ENCODE results near the gene PSAT1. TPM values are rescaled to one million over a fixed set of nuclear protein-coding genes. Genes with fewer than 3 reads are reported as not detected.
A peak's percentile ranks its signal among the peaks of the same experiment; 100 is the strongest.

The PSAT1 gene
- total and polyA plus RNA-seq, 2 of the 4 experiments (the other 2 are of a cell fraction), result 77.2 to 88.4 TPM

DNA sequence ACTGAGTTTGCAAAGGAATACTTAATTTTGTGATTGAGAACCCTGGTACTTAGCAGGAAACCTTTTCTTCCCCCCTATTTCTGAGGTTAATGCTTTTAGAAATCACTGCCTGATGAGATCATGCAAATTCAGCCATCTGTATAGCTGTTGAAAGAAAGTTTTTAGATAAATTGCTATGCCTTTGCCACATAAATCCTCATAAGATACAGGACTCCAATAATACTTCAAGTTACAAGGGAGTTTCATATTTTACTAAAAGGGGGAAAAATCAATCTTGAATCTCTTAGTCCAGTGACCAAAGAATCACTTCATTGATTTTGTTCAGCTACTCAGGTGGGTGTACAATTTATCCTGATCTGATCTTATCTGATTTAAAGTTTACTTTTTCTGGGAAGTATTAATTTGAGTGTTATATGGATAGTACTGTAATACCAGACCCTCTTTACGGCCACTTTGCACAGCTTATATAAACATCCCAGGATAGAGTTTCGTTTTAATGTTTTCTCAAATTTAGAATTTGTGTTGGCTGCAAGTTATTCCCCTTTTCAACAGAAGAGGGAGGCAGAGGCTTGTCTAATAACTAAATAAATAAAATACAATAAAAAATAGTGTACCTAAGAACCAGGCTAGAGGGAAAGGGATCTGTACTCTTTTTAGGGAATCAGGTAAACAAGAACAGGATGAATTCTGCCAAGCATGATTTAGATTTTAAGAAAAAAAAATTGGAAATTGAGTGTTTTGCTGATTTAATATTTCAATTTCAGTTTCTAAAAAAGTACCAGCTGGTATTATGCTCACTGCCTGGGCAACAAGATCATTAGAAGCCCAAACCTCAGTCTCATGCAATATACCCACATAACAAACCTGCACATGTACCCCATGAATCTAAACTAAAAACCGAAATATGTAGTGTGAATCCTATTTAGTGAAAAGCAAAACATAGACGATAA, 69.1 kb downstream of the PSAT1 start:
- H4K5ac ChIP-seq (ENCODE audit: low read depth, low read length), result no peak overlapping the region
- H2BK120ac ChIP-seq (ENCODE audit: low read depth, low read length), result no peak overlapping the region
- H2BK20ac ChIP-seq (ENCODE audit: low read depth, low read length), result no peak overlapping the region
- H3K4me3 ChIP-seq (ENCODE audit: insufficient read depth, low read depth, low read length), result no peak overlapping the region
- H3K4ac ChIP-seq (ENCODE audit: low read depth, low read length), result no peak overlapping the region
- no peak overlapping the region for H3K27ac ChIP-seq (ENCODE audit: insufficient read depth, low read length)
- peak; percentile 39 for DNase-seq
- no peaks in the 10 kb centered on the region for H3K4me1 ChIP-seq (ENCODE audit: control insufficient read depth, insufficient read depth, low read length)
- H2BK15ac ChIP-seq (ENCODE audit: low read depth, low read length), result no peak overlapping the region
- in situ Hi-C loops (cut with MboI; ENCODE audit: low sequenced_read_pairs), result no loop called here
- H2AK5ac ChIP-seq (ENCODE audit: low read depth, low read length), result no peak overlapping the region
- H4K91ac ChIP-seq (ENCODE audit: insufficient read depth, low read depth, low read length), result no peak overlapping the region
- BruUV-seq (replicated peaks), result no TSS peak
- H3K23ac ChIP-seq (ENCODE audit: low read depth, low read length), result no peak overlapping the region
- no peaks in the 10 kb centered on the region for H3K36me3 ChIP-seq (ENCODE audit: control insufficient read depth, insufficient read depth, low read length)
- H2BK5ac ChIP-seq (ENCODE audit: low read depth, low read length, poor library complexity, severe bottlenecking), result no peak overlapping the region
- H3K79me1 ChIP-seq (ENCODE audit: low read depth in 1 of 2, low read length in 2 of 2), result no peaks in the 10 kb centered on the region
- H4K8ac ChIP-seq (ENCODE audit: low read depth in 2 of 2, low read length in 2 of 2), result no peak overlapping the region
- H3K4me2 ChIP-seq (ENCODE audit: low read depth, low read length), result peak overlapping the region; percentile 75
- H3K9me3 ChIP-seq (ENCODE audit: control insufficient read depth, insufficient read depth, low read length), result no peaks in the 10 kb centered on the region
- H4K20me1 ChIP-seq (ENCODE audit: insufficient read depth, low read length), result no peaks in the 10 kb centered on the region
- H2AK9ac ChIP-seq (replicated peaks; ENCODE audit: low read depth, low read length, poor library complexity), result no peak overlapping the region
- peak; percentile 64 for ATAC-seq (ENCODE audit: low read depth)
- dilution Hi-C loops (cut with HindIII; ENCODE audit: low sequenced_read_pairs, unreplicated experiment), result no loop called here
- no peaks in the 10 kb centered on the region for H3K27me3 ChIP-seq (ENCODE audit: control insufficient read depth, insufficient read depth, low read length)
- intact Hi-C loops (cut with micrococcal nuclease), result loop anchor here (1.0 to 10.0 kb wide), 2 partner anchors 73 to 1209 kb away; partner anchors contain the start of gene TLE4
- no CpG with 5 or more reads among the region's 4 CpGs for WGBS, 2 experiments (ENCODE audit: extremely low coverage in 2 of 2, insufficient read length in 1 of 2)
- ChIA-PET POLR2A (ENCODE audit: unreplicated experiment) (no interaction called here), CTCF (interaction anchor here (0.6 to 1.7 kb wide), 4 partner anchors 8 to 657 kb away, joined by 3 to 7 read pairs (median 3); no protein-coding TSS in a partner anchor)
- no peaks in the 10 kb centered on the region for H3K9me1 ChIP-seq (ENCODE audit: insufficient read depth, low read length)
- peak; percentile 75 for TF ChIP-seq CTCF (conservative IDR thresholded peaks at IDR 0.05; ENCODE audit: low read depth, low read length)
- peak; percentile 51; the same call in 1 of the 2 replicates for TF ChIP-seq SMC3 (IDR thresholded peaks at IDR 0.05; ENCODE audit: low read depth, low read length)
- peak; percentile 75 for TF ChIP-seq RAD21 (IDR thresholded peaks at IDR 0.05; ENCODE audit: low read length)
- TF ChIP-seq, protein P1, sequence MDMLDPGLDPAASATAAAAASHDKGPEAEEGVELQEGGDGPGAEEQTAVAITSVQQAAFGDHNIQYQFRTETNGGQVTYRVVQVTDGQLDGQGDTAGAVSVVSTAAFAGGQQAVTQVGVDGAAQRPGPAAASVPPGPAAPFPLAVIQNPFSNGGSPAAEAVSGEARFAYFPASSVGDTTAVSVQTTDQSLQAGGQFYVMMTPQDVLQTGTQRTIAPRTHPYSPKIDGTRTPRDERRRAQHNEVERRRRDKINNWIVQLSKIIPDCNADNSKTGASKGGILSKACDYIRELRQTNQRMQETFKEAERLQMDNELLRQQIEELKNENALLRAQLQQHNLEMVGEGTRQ (IDR thresholded peaks at IDR 0.05; ENCODE audit: low read depth, low read length), result no peak
- no peak overlapping the region for H3K14ac ChIP-seq (replicated peaks; ENCODE audit: low read depth, low read length)
- no peak overlapping the region for H3K18ac ChIP-seq (ENCODE audit: low read depth, low read length)
- no peak overlapping the region for H3K9ac ChIP-seq (ENCODE audit: low read depth, low read length)
- H3K56ac ChIP-seq (ENCODE audit: extremely low read depth, insufficient read depth, low read length), result no peak overlapping the region
- H2AFZ ChIP-seq (replicated peaks; ENCODE audit: low read length, poor library complexity), result no peak overlapping the region

Data from IMR-90 (cell line).